ENCODE measurements around the gene RAD23A. TPM values are rescaled to one million over a fixed set of nuclear protein-coding genes. Genes with fewer than 3 reads are reported as not detected.

The RAD23A gene
- total and polyA plus RNA-seq, 2 donors (not counting 3 experiments of a cell fraction or from before 2014, with no cell fraction given), result 66.9 to 102 TPM

- CTCF ChIA-PET, result interaction anchor here (1.0 to 1.6 kb wide), 5 partner anchors 14 to 103 kb away, joined by 3 to 8 read pairs (median 4); no protein-coding TSS in a partner anchor
- intact Hi-C loops (cut with micrococcal nuclease), result no loop called here
- FAIRE-seq, result no peak
Measured at GRCh38 chr19:12991296-12991695, 45.6 kb downstream of the RAD23A start.

More at GRCh38 chr19:12991296-12991695, 45.6 kb downstream of the RAD23A start:
- POLR2A ChIA-PET, result no interaction called here
- no peak overlapping the region for H3K4me2 ChIP-seq (ENCODE audit: insufficient read depth, low read length)
- dilution Hi-C loops (cut with MboI; ENCODE audit: extremely low pct_ligation_motif_present, low sequenced_read_pairs), result no loop called here
- no peak overlapping the region for H2AFZ ChIP-seq (ENCODE audit: low read depth, low read length)
- no peak overlapping the region for H3K9ac ChIP-seq (replicated peaks; ENCODE audit: extremely low read depth, insufficient read depth, low read length)
- H4K20me1 ChIP-seq (replicated peaks; ENCODE audit: control insufficient read depth, extremely low read depth, insufficient read depth, low read length), result no peaks in the 10 kb centered on the region
- BruUV-seq (replicated peaks), result no TSS peak
- no peak for DNase-seq (ENCODE audit: low read depth, low spot score)
- H3K36me3 ChIP-seq (ENCODE audit: control insufficient read depth in 2 of 2, extremely low read depth in 1 of 2, insufficient read depth in 2 of 2, low read length in 2 of 2), result no peaks in the 10 kb centered on the region
- no peaks in the 10 kb centered on the region for H3K27me3 ChIP-seq (ENCODE audit: control insufficient read depth in 2 of 2, insufficient read depth in 2 of 2, low read length in 2 of 2)
- no peak overlapping the region for H3K4me3 ChIP-seq (replicated peaks in 1 of 3; ENCODE audit: insufficient read depth in 1 of 3, low read depth in 1 of 3, low read length in 3 of 3)
- no peaks in the 10 kb centered on the region for H3K9me1 ChIP-seq (replicated peaks; ENCODE audit: control insufficient read depth, extremely low read depth, insufficient read depth, low read length)
- H3K79me2 ChIP-seq (ENCODE audit: control insufficient read depth, insufficient read depth, low read length), result no peaks in the 10 kb centered on the region
- H3K27ac ChIP-seq (ENCODE audit: insufficient read depth, low read depth, low read length), result no peak overlapping the region
- H3K4me1 ChIP-seq (ENCODE audit: control insufficient read depth, extremely low read depth, insufficient read depth, low read length), result no peaks in the 10 kb centered on the region
- no peak for TF ChIP-seq MYC (IDR thresholded peaks at IDR 0.05; ENCODE audit: low read depth, low read length)
- TF ChIP-seq JUN (IDR thresholded peaks at IDR 0.05; ENCODE audit: borderline replicate concordance, insufficient read depth, insufficient read length, low read depth), result no peak
- TF ChIP-seq, protein P1, sequence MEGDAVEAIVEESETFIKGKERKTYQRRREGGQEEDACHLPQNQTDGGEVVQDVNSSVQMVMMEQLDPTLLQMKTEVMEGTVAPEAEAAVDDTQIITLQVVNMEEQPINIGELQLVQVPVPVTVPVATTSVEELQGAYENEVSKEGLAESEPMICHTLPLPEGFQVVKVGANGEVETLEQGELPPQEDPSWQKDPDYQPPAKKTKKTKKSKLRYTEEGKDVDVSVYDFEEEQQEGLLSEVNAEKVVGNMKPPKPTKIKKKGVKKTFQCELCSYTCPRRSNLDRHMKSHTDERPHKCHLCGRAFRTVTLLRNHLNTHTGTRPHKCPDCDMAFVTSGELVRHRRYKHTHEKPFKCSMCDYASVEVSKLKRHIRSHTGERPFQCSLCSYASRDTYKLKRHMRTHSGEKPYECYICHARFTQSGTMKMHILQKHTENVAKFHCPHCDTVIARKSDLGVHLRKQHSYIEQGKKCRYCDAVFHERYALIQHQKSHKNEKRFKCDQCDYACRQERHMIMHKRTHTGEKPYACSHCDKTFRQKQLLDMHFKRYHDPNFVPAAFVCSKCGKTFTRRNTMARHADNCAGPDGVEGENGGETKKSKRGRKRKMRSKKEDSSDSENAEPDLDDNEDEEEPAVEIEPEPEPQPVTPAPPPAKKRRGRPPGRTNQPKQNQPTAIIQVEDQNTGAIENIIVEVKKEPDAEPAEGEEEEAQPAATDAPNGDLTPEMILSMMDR (IDR thresholded peaks at IDR 0.05; ENCODE audit: extremely low read depth in 1 of 2, insufficient read depth in 1 of 2, low read depth in 1 of 2, low read length in 2 of 2), result no peak
- TF ChIP-seq, protein P2, sequence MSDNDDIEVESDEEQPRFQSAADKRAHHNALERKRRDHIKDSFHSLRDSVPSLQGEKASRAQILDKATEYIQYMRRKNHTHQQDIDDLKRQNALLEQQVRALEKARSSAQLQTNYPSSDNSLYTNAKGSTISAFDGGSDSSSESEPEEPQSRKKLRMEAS (IDR thresholded peaks at IDR 0.05; ENCODE audit: insufficient read depth, insufficient read length), result no peak
- TF ChIP-seq POLR2A (IDR thresholded peaks at IDR 0.05; ENCODE audit: low read depth, low read length), result no peak
- TF ChIP-seq EZH2 (IDR thresholded peaks at IDR 0.05; ENCODE audit: borderline replicate concordance, low read depth, low read length, severe bottlenecking), result no peak
- TF ChIP-seq POLR2AphosphoS5 (IDR thresholded peaks at IDR 0.05; ENCODE audit: insufficient read depth, low read depth, low read length), result no peak
- TF ChIP-seq GATA2 (IDR thresholded peaks at IDR 0.05; ENCODE audit: insufficient read depth, insufficient read length, low read depth, low read length), result no peak
- no peak for TF ChIP-seq FOS (IDR thresholded peaks at IDR 0.05; ENCODE audit: borderline replicate concordance, insufficient read depth, low read length)
- no peaks in the 10 kb centered on the region for H3K9me3 ChIP-seq (replicated peaks; ENCODE audit: control insufficient read depth, insufficient read depth, low read length)
